Rectal smooth muscle tissue (tissue), 1 donor: Measurements from ENCODE around the gene VAV2.

ENCODE experiments used
- H3K27ac ChIP-seq: one replicate; pipeline ENCODE4 v1.7.0; 2013; ENCODE audit warnings: low read depth, low read length, inconsistent platforms
- H3K27me3 ChIP-seq: one replicate; pipeline ENCODE4 v1.7.0; 2013; ENCODE audit warnings: low read length; ENCODE audit not compliant: control insufficient read depth, insufficient read depth
- H3K36me3 ChIP-seq: one replicate; pipeline ENCODE4 v1.7.0; 2013; ENCODE audit warnings: low read length; ENCODE audit not compliant: control insufficient read depth, insufficient read depth
- H3K4me1 ChIP-seq: one replicate; pipeline ENCODE4 v1.7.0; 2013; ENCODE audit warnings: low read length; ENCODE audit not compliant: control insufficient read depth, insufficient read depth
- H3K4me3 ChIP-seq: one replicate; pipeline ENCODE4 v1.7.0; 2013; ENCODE audit warnings: low read length
- H3K9ac ChIP-seq: one replicate; pipeline ENCODE4 v1.7.0; 2013; ENCODE audit warnings: low read length

The VAV2 gene

DNA sequence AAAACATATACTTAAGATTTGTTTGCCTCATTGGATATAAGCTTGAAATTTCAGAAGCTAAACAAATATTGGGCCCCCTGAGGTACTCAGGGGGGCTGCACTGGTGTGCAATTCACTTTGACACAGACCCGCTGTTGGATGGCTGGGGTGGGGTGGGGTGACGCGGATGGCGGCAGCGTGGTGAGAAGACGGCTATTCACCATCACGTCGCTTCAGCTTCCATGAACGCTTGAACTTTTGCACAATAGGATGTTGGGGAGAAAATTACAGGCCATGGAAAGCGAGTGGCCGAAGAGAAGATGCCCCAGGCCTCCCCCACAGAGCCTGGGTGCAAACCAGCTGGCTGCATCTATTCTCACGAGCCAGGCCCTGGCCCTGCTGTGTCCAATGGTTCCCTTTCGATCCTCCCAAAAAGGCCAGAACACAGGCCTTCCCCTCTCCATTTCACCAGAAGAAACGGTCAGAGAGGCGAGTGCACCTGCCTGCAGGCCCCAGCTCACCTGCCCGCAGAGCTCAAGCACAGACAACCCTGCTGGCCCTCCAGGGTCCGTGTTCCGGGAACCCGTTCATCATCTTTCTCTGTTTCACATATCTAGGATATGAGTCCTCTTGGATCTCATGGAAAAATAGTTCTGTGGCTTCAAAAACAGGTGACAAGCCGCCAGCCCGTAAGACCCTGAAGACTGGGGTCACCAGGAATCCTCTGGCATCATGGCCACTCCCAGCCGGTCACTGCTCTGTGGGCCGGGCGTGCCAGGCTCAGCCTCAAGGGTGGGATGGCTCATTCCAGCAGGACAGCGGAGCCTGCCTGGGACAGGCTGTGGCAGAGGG is 207.2 kb downstream of the VAV2 start:
- Histone ChIP-seq H3K4me1 (no peaks in the 10 kb centered on the region), H3K36me3 (no peaks in the 10 kb centered on the region), H3K27me3 (no peaks in the 10 kb centered on the region), H3K9ac (no peak overlapping the region), H3K27ac (no peak overlapping the region), H3K4me3 (no peak overlapping the region)

DNA sequence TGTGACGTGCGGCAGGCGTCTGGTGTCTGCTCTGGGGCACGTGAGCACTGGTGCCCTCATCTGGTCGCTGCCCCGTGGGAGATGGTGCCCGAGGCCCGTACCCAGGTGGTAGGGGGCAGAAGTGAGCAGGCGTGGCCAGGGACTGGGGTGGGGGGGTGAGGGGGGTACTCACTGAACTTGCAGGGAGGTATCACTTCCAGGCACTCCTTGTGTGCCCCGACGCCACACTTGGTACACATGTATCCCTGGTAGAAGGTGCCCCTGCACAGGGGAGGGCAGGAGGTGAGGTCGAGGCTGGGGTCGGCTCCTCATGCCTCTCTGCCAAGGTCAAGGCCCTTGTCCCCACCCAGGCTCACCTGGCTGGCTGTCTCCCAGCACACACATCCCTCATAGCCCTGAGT is 208.8 kb downstream of the VAV2 start:
- Histone ChIP-seq H3K4me3 (no peak overlapping the region), H3K27me3 (no peaks in the 10 kb centered on the region), H3K36me3 (no peaks in the 10 kb centered on the region), H3K27ac (no peak overlapping the region), H3K4me1 (no peaks in the 10 kb centered on the region), H3K9ac (no peak overlapping the region)

DNA sequence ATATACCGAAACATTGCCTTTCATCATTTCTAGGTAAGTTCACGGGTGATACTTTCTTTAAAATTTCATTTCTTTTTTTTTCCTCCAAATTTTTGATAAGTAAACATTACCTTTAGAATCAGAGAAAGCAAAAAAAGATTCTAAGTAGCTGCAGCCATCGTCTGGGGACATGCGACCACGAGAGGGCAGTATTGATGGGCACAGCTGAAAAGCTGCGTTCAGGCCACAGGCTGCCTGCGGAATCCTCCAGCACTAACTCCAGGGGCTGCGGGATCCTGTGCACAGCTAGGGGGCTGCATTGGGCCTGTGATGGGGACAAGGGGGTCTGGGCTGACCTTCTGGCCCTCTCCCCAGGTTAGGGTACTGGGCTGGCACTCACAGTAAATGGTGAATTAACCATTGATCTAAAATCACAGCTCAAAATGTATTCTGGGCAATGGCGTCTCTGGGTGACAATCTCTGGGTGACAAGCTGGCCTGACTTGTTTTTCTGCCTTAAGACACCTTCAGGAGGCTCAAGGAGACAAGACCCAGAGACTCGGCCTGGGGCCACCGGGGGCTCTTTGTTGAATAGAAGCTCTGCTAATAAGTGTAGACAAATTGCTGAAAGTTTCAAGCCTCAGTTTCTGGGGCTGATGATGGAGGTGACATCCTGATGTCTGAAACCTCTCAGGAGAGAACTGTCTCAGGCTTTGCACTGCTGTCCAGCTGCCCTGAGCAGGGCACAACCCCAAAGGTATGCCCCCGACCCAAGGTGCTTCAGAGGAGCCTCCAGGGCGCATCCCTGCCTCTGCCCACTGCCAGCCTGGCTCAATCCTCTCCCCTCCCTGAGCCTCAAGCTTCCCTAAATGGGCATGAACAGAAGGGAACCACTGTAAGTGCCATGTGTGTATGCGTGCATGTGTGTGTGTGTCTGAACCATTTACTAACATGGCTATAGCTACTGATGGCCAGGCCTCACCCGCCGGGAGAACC is 209.7 kb downstream of the VAV2 start:
- Histone ChIP-seq H3K27ac (no peak overlapping the region), H3K36me3 (peaks cover 1% of the 10 kb centered on the region), H3K4me1 (no peaks in the 10 kb centered on the region), H3K27me3 (no peaks in the 10 kb centered on the region), H3K9ac (no peak overlapping the region), H3K4me3 (no peak overlapping the region)

DNA sequence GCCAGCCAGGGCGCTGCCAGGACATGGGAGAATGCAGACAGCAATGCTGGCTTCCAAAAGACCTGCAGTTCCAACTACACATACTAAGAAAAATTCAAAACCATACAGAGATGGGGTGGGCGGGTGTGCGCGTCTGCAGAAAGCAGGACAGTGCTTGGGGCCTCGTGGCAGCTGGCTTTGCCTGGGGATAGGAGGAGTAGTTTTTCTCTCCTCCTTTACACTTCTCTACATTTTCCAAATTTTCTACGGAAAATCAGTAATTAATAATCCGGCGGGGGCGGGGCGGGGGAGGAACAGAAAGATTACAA is 210.3 kb downstream of the VAV2 start:
- Histone ChIP-seq H3K4me3 (no peak overlapping the region), H3K27ac (no peak overlapping the region), H3K27me3 (no peaks in the 10 kb centered on the region), H3K36me3 (peaks cover 4% of the 10 kb centered on the region), H3K9ac (no peak overlapping the region), H3K4me1 (no peaks in the 10 kb centered on the region)

DNA sequence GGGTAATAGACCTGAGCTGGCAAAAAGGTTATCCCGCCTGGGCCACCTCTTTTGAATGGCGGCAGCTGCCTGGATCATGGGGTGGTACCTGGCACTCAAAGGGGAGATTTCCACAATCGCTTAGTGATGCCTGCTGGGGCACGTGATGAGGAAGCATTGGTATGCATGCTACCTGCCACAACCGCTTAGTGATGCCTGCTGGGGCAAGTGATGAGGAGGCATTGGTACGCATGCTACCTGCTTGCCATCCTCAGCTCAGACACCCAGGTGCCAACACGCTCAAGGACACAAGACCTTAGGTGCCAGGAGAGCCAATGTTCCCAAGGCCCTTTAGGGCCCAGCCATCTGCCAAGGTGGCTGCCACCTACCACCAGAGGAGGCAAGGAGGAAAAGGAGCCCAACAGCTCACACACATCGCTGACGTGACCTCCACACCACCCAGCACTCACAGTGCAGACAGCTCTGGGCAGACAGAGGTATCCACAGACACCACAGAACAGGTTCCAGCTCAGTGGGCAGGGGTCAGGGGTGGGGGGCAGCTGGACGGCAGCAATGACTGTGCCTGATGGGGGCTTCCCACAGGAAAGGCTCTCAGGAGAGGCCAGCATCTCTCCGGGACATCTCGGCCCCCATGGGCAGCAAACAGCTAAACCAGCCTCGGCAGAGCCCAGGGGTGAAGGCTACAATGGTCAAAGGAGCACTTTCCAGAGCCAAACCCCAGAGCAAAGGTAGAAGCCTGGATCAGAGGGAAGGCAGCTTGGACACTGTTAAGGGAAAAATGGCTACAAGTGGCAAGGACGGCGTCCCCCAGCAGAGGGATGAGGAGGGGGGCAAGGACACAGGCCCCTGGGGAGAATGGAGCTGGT is 210.9 kb downstream of the VAV2 start:
- H3K4me1 ChIP-seq: no peaks in the 10 kb centered on the region
- no peaks in the 10 kb centered on the region for H3K27me3 ChIP-seq
- H3K4me3 ChIP-seq: no peak overlapping the region
- H3K9ac ChIP-seq: no peak overlapping the region
- H3K36me3 ChIP-seq: peaks cover 4% of the 10 kb centered on the region
- no peak overlapping the region for H3K27ac ChIP-seq

DNA sequence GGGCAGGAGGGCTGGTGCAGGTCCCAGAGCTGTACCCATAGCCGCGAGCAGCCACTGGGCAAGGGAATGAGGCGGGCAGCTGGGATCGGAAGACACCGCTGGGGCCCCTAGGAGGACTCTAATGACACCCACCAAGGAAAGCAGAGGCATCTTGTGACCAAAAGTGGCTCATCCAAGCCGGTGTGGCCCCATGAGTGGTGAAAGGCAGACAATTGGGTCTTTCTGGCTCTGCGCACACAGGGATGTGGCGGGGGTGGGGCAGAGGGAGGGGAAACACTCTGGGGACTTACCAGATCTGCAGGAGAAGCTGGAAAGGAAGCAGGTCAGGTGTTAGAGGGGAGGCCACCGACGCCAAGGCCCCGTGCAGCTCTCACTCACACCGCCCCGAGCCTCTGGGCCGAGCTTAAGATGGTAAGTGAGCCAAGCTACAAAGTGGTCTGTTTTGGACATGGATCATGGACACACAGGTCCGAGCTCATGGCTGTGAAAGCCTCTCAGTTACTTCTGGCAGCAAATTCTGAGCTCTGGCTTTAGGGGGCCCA is 211.6 kb downstream of the VAV2 start:
- H3K4me1 ChIP-seq: no peaks in the 10 kb centered on the region
- no peak overlapping the region for H3K27ac ChIP-seq
- H3K36me3 ChIP-seq: peaks cover 4% of the 10 kb centered on the region
- no peak overlapping the region for H3K4me3 ChIP-seq
- H3K27me3 ChIP-seq: no peaks in the 10 kb centered on the region
- no peak overlapping the region for H3K9ac ChIP-seq

DNA sequence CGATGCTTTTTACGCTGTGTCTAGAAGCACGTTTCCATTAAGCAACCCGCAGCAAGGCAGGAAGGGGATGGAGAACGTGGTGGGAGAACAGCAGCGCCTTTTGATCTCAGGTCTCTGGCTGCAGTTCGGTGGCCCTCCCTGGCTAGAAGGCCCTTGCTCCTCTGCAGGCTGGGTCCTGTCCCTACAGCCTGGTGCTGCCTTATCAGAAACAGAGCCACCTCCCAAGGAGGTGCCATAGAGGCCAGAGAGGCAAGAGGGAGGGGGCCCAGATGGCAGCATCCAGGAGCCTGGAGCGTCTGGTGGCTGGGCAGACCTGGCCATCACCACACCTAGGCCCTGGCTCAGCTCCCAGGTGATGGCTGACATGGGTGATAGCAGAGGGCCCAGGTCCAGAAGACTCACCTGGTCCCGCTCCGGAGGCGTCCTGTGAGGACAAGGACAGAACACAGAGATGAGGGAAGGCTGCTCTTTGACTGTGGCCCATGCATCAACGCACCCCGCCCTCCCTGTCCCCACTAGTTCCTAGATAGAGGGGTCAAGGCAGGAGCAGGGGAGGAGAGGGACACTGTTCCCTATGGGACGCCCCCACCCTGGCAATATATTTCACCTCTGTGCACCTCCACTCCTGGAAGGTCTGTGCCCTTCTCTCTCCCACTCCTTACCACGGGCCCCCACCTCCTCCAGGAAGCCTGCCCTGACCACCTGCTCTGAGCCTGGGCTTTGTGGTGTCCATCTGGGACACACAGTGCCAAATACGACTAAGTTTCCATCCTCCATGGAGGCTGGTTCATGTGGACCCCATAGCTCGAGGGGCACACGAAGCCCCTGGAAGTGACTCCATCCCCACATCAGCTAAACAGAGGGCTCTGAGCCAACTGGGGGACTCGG is 212.4 kb downstream of the VAV2 start:
- Histone ChIP-seq H3K27ac (no peak overlapping the region), H3K9ac (no peak overlapping the region), H3K4me1 (no peaks in the 10 kb centered on the region), H3K36me3 (peaks cover 4% of the 10 kb centered on the region), H3K4me3 (no peak overlapping the region), H3K27me3 (no peaks in the 10 kb centered on the region)

DNA sequence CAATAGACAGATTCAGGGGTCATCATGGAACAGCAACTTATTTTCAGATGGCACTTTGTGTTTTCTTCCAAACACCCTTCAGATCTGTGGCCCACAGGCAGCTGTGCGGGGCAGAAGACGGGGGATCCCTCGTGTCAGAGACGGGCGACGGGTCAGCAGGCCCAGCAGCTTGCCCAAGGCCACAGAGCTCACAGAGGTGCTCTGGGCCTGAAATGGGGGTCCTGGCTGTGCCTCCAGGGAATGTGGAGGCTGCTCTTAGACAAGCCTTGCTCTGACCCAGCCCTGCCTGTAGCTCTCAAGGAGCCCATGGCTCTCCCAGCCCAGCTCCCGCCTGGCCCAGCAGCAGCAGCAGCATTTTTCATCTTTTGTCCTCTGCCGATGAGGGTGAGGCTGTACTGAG is 213.0 kb downstream of the VAV2 start:
- H3K9ac ChIP-seq: no peak overlapping the region
- no peaks in the 10 kb centered on the region for H3K4me1 ChIP-seq
- no peak overlapping the region for H3K4me3 ChIP-seq
- no peaks in the 10 kb centered on the region for H3K27me3 ChIP-seq
- H3K36me3 ChIP-seq: peaks cover 10% of the 10 kb centered on the region
- no peak overlapping the region for H3K27ac ChIP-seq

DNA sequence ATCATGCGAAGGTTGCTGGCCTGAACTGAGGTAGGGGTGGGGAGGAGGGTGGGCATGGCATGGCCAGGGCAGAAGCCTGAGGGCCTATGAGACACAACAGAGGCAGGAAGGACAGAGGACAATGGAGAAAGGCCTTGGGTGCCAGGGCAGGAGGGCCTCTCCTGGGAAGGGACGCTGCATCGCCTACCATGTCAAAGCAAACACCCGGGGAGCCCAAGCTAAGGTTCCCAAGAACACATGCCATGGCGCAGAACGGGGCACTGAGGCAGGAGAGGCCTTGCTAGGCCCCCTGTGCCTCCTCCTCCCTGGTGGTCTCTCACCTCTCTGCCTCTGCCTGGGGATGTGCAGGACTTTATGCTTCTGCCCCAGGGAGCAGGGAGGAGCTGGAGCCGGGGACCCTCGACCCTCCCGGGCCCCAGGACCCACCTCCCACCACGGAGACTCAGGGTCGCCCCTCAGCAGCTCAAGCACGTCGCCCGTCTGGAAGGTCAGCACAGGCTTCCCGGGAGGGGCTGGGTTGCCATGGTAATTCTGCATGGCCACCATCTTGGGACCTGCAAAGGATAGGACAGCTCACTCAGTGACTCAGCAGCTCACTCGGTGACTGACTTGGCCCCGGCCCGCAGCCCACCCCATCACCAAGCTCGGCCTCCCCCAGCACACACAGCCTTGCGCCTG is 213.6 kb downstream of the VAV2 start:
- H3K27me3 ChIP-seq: no peaks in the 10 kb centered on the region
- H3K9ac ChIP-seq: no peak overlapping the region
- no peak overlapping the region for H3K4me3 ChIP-seq
- peaks cover 16% of the 10 kb centered on the region for H3K36me3 ChIP-seq
- H3K4me1 ChIP-seq: no peaks in the 10 kb centered on the region
- H3K27ac ChIP-seq: no peak overlapping the region

DNA sequence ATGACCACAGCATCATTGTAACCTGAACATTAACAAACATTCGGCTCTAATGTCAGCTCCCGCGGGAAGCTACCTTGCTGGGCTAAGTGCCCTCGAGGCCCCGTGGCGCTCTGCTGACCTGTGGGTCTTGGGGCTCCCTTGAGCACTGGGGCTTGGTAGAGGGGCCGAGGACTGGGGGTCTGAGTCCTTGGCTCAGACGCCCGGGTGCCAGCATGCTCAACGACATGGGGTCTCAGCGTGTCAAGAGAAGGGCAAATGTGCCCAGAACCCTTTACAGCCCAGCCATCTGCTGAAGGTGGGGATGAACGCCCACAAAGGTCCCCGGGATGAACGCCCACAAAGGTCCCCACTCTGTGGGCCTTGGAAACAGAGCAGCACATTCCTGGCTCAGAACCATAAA is 214.3 kb downstream of the VAV2 start:
- H3K9ac ChIP-seq: no peak overlapping the region
- no peak overlapping the region for H3K4me3 ChIP-seq
- H3K36me3 ChIP-seq: peaks cover 16% of the 10 kb centered on the region
- H3K27ac ChIP-seq: no peak overlapping the region
- H3K27me3 ChIP-seq: no peaks in the 10 kb centered on the region
- H3K4me1 ChIP-seq: no peaks in the 10 kb centered on the region
